Thoracic aorta (tissue), 2 donors: ENCODE measurements around the gene USP17L22. TPM values are rescaled to one million over a fixed set of nuclear protein-coding genes. Genes with fewer than 3 reads are reported as not detected.

Experiments used
- total RNA-seq, 2 donors: library from RNA; depleted of rRNA; stranded (reverse); fragments of >200 nt; gene quantifications; one replicate each; pipeline versions ENCODE4 v1.1.0 to v1.2.3, GENCODE V29; 2016

USP17L22 gene
- total RNA-seq, 2 donors from 2014 or later, result not detected

Other genes starting within 250 kb of the USP17L22 start
- gene FAM90A26, start 97.2 kb upstream of the USP17L22 start, total RNA-seq, result not detected
- gene USP17L10, start 57.0 kb upstream of the USP17L22 start, total RNA-seq, result not detected
- gene USP17L11, start 52.2 kb upstream of the USP17L22 start, total RNA-seq, result not detected
- not detected for gene USP17L12, start 47.5 kb upstream of the USP17L22 start, total RNA-seq
- not detected for gene USP17L13, start 42.7 kb upstream of the USP17L22 start, total RNA-seq
- gene USP17L15, start 33.2 kb upstream of the USP17L22 start, total RNA-seq, result not detected
- gene USP17L17, start 23.7 kb upstream of the USP17L22 start, total RNA-seq, result not detected
- gene USP17L18, start 19.0 kb upstream of the USP17L22 start, total RNA-seq, result not detected
- not detected for gene USP17L19, start 14.2 kb upstream of the USP17L22 start, total RNA-seq
- gene USP17L20, start 9.5 kb upstream of the USP17L22 start, total RNA-seq, result not detected
- not detected for gene USP17L21, start 4.7 kb upstream of the USP17L22 start, total RNA-seq
- gene USP17L24, start 57.5 kb downstream of the USP17L22 start, total RNA-seq, result not detected
- not detected for gene USP17L25, start 62.3 kb downstream of the USP17L22 start, total RNA-seq
- not detected for gene USP17L26, start 67.0 kb downstream of the USP17L22 start, total RNA-seq
- gene USP17L5, start 71.8 kb downstream of the USP17L22 start, total RNA-seq, result not detected
- not detected for gene USP17L27, start 76.5 kb downstream of the USP17L22 start, total RNA-seq
- not detected for gene USP17L28, start 81.3 kb downstream of the USP17L22 start, total RNA-seq
- not detected for gene USP17L29, start 86.0 kb downstream of the USP17L22 start, total RNA-seq
- not detected for gene USP17L30, start 95.5 kb downstream of the USP17L22 start, total RNA-seq
- not detected for gene DEFB131A, start 176.8 kb downstream of the USP17L22 start, total RNA-seq